Measurements from ENCODE around the gene PPEF2. TPM values are rescaled to one million over a fixed set of nuclear protein-coding genes. Genes with fewer than 3 reads are reported as not detected.
A peak's percentile ranks its signal among the peaks of the same experiment; 100 is the strongest.

Gene PPEF2
- total RNA-seq, 2 donors from 2014 or later = not detected

DNA sequence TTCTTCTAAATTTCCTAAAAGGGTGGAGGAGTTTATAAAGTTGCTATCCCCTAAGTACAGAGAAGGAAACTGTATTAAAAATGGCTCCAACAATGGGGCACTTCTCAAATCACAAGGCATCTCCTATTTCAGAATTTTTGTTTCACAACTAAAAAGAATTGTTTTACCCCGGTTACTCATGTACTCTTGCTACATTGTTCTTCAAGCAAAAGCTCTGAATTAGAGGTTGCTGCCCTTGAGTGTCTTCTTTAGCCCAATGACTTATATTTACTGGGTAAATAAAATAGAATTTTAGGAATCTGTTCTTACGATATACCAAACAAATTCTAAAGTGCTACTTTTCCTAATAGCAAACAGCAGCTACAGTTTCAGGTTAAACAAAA, 67.5 kb downstream of the PPEF2 start:
- no peaks in the 10 kb centered on the region for H3K36me3 ChIP-seq (ENCODE audit: control insufficient read depth, insufficient read depth, low read length)
- no peak overlapping the region for H3K4me3 ChIP-seq (ENCODE audit: low read length)
- no peak for DNase-seq
- Mint-ChIP-seq H3K27me3 (ENCODE audit: insufficient read depth) (no peaks in the 10 kb centered on the region), H3K4me3 (no peak overlapping the region), H3K4me1 (peaks cover 1% of the 10 kb centered on the region), H3K36me3 (ENCODE audit: low read depth) (no peaks in the 10 kb centered on the region), H3K27ac (no peak overlapping the region), H3K9me3 (peaks cover 4% of the 10 kb centered on the region)
- no peaks in the 10 kb centered on the region for H3K4me1 ChIP-seq (ENCODE audit: control insufficient read depth, insufficient read depth, low read length)
- no peak overlapping the region for H3K9ac ChIP-seq (ENCODE audit: extremely low read depth, low read length, poor library complexity, severe bottlenecking)
- peaks cover 4% of the 10 kb centered on the region for H3K9me3 ChIP-seq (ENCODE audit: control insufficient read depth, low read length)
- no peak overlapping the region for H3K27ac ChIP-seq (ENCODE audit: low read depth, low read length)
- H3K27me3 ChIP-seq (ENCODE audit: control insufficient read depth, insufficient read depth, low read length, poor library complexity, severe bottlenecking) = no peaks in the 10 kb centered on the region
- WGBS, 2 experiments (ENCODE audit: insufficient coverage in 1 of 2, insufficient read length in 1 of 2) = 90 to 96% methylated on average over 1 to 2 of the region's 2 CpGs
- TF ChIP-seq, protein P1, sequence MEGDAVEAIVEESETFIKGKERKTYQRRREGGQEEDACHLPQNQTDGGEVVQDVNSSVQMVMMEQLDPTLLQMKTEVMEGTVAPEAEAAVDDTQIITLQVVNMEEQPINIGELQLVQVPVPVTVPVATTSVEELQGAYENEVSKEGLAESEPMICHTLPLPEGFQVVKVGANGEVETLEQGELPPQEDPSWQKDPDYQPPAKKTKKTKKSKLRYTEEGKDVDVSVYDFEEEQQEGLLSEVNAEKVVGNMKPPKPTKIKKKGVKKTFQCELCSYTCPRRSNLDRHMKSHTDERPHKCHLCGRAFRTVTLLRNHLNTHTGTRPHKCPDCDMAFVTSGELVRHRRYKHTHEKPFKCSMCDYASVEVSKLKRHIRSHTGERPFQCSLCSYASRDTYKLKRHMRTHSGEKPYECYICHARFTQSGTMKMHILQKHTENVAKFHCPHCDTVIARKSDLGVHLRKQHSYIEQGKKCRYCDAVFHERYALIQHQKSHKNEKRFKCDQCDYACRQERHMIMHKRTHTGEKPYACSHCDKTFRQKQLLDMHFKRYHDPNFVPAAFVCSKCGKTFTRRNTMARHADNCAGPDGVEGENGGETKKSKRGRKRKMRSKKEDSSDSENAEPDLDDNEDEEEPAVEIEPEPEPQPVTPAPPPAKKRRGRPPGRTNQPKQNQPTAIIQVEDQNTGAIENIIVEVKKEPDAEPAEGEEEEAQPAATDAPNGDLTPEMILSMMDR (conservative IDR thresholded peaks at IDR 0.05) = no peak

DNA sequence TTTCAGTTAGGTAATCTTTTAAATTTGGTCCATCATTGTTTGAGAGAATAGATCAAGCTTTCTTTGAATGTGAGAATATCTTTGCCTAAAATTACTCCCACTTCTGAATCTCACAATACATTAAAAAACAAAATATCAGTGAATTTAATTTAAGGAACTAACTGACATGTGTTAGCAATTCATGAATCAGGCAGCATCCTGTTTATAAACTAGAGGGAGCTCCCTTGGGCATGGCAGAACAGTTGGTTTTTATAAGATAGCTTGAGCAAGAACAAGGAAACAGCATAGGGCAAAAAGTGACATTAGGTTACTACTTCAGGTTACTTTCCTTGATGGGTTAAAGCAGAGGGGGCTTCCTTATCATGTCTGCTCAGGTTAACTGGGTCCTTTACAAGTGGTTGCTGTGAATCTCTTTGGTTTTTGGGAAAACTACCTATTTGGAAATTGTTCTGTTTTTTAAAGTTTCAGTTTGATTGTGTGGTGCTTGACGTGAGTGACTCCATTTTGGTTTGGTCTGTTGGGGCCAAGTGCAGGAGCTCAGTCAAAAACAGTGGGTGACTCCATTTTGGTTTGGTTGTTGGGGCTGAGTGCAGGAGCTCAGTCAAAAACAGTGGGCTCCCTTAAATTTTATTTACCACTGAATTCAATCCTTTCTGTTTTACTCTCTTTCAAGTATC, 68.0 kb downstream of the PPEF2 start:
- no peaks in the 10 kb centered on the region for H3K4me1 ChIP-seq (ENCODE audit: control insufficient read depth, insufficient read depth, low read length)
- H3K27me3 ChIP-seq (ENCODE audit: control insufficient read depth, insufficient read depth, low read length, poor library complexity, severe bottlenecking) = no peaks in the 10 kb centered on the region
- H3K9ac ChIP-seq (ENCODE audit: extremely low read depth, low read length, poor library complexity, severe bottlenecking) = no peak overlapping the region
- WGBS, 2 experiments (ENCODE audit: insufficient coverage in 1 of 2, insufficient read length in 1 of 2) = 91% methylated on average over 1 of the region's 1 CpG; no CpG with 5 or more reads in 1 of the 2 experiments
- Mint-ChIP-seq H3K4me3 (no peak overlapping the region), H3K4me1 (peaks cover 1% of the 10 kb centered on the region), H3K27me3 (ENCODE audit: insufficient read depth) (no peaks in the 10 kb centered on the region), H3K27ac (no peak overlapping the region), H3K36me3 (ENCODE audit: low read depth) (no peaks in the 10 kb centered on the region), H3K9me3 (peaks cover 4% of the 10 kb centered on the region)
- TF ChIP-seq, protein P1 (conservative IDR thresholded peaks at IDR 0.05) = no peak
- DNase-seq = no peak
- no peaks in the 10 kb centered on the region for H3K36me3 ChIP-seq (ENCODE audit: control insufficient read depth, insufficient read depth, low read length)
- H3K9me3 ChIP-seq (ENCODE audit: control insufficient read depth, low read length) = peaks cover 4% of the 10 kb centered on the region
- no peak overlapping the region for H3K27ac ChIP-seq (ENCODE audit: low read depth, low read length)
- H3K4me3 ChIP-seq (ENCODE audit: low read length) = no peak overlapping the region

DNA sequence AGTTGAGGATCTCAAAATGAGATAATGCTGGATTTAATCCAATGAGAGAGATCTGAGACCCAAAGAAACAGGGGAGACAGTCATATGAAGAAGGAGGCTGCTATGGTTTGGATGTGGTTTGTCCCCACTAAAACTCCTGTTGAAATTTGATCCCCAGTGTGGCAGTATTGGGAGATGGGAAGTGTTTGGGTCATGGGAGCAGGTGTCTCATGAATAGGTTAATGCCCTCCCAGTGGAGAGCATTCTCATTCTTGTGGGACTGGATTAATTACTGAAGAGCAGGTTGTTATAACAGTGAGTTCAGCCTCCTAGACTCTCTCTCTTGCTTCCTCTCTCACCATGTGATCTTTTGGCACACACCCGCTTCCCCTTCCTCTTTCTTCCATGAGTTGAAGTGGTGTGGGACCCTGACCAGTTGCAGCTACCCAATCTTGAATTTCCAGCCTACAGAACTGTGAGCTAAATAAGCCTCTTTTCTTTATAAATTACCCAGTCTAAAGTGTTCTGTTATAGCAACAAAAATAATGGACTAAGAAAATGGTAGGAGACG, 70.3 kb downstream of the PPEF2 start:
- no peak overlapping the region for H3K9ac ChIP-seq (ENCODE audit: extremely low read depth, low read length, poor library complexity, severe bottlenecking)
- 87% methylated on average over 2 of the region's 2 CpGs; no CpG with 5 or more reads in 1 of the 2 experiments for WGBS, 2 experiments (ENCODE audit: insufficient coverage in 1 of 2, insufficient read length in 1 of 2)
- Mint-ChIP-seq H3K4me3 (no peak overlapping the region), H3K9me3 (peaks cover 1% of the 10 kb centered on the region), H3K27me3 (ENCODE audit: insufficient read depth) (no peaks in the 10 kb centered on the region), H3K36me3 (ENCODE audit: low read depth) (no peaks in the 10 kb centered on the region), H3K4me1 (no peaks in the 10 kb centered on the region), H3K27ac (peak overlapping the region; percentile 10)
- DNase-seq = no peak
- H3K27ac ChIP-seq (ENCODE audit: low read depth, low read length) = no peak overlapping the region
- no peaks in the 10 kb centered on the region for H3K4me1 ChIP-seq (ENCODE audit: control insufficient read depth, insufficient read depth, low read length)
- H3K27me3 ChIP-seq (ENCODE audit: control insufficient read depth, insufficient read depth, low read length, poor library complexity, severe bottlenecking) = no peaks in the 10 kb centered on the region
- TF ChIP-seq, protein P1 (conservative IDR thresholded peaks at IDR 0.05) = no peak
- H3K4me3 ChIP-seq (ENCODE audit: low read length) = no peak overlapping the region
- H3K36me3 ChIP-seq (ENCODE audit: control insufficient read depth, insufficient read depth, low read length) = no peaks in the 10 kb centered on the region
- peaks cover 4% of the 10 kb centered on the region for H3K9me3 ChIP-seq (ENCODE audit: control insufficient read depth, low read length)
